Hepatocyte (in vitro differentiated cells): ENCODE measurements around the gene LCE1F. TPM values are rescaled to one million over a fixed set of nuclear protein-coding genes. Genes with fewer than 3 reads are reported as not detected.

Source experiments
- DNase-seq: peaks from one replicate; pipeline ENCODE4 v3.0.0-alpha.2; 2016; ENCODE audit warnings: low spot score
- H2AFZ ChIP-seq: fragments of 200-600 bp; sonication (generic); 2 replicates; pipeline ENCODE4 v1.6.0; 2016; ENCODE audit warnings: antibody characterized with exemption, mild to moderate bottlenecking
- H3K27ac ChIP-seq: fragments of 200-600 bp; sonication (generic); 2 replicates; pipeline ENCODE4 v1.5.1; 2016; ENCODE audit warnings: mild to moderate bottlenecking
- H3K27me3 ChIP-seq: fragments of 200-600 bp; sonication (generic); 2 replicates; pipeline ENCODE4 v1.6.1; 2016
- H3K36me3 ChIP-seq: fragments of 200-600 bp; sonication (generic); replicated peaks from 2 replicates; pipeline ENCODE4 v1.5.1; 2016; ENCODE audit warnings: low read depth; ENCODE audit not compliant: insufficient read depth
- H3K4me1 ChIP-seq: fragments of 200-600 bp; sonication (generic); 2 replicates; pipeline ENCODE4 v1.5.1; 2016; ENCODE audit warnings: mild to moderate bottlenecking, moderate library complexity; ENCODE audit not compliant: insufficient read depth
- H3K4me2 ChIP-seq: fragments of 200-600 bp; sonication (generic); 2 replicates; pipeline ENCODE4 v1.6.0; 2016
- H3K4me3 ChIP-seq: fragments of 200-600 bp; sonication (generic); 2 replicates; pipeline ENCODE4 v1.5.1; 2016; ENCODE audit warnings: mild to moderate bottlenecking
- H3K79me2 ChIP-seq: fragments of 200-600 bp; sonication (generic); 2 replicates; pipeline ENCODE4 v1.6.0; 2017; ENCODE audit warnings: mild to moderate bottlenecking
- H3K9me2 ChIP-seq: fragments of 200-600 bp; sonication (generic); replicated peaks from 2 replicates; pipeline ENCODE4 v1.6.0; 2017; ENCODE audit warnings: mild to moderate bottlenecking; ENCODE audit not compliant: insufficient read depth
- H3K9me3 ChIP-seq: fragments of 200-600 bp; sonication (generic); 2 replicates; pipeline ENCODE4 v1.5.1; 2016; ENCODE audit warnings: low read depth, mild to moderate bottlenecking
- H4K20me1 ChIP-seq: fragments of 200-600 bp; sonication (generic); 2 replicates; pipeline ENCODE4 v1.6.0; 2016; ENCODE audit warnings: mild to moderate bottlenecking; ENCODE audit not compliant: insufficient read depth, poor library complexity, severe bottlenecking
- CTCF ChIP-seq: fragments of 200-600 bp; sonication (generic); IDR thresholded peaks from 2 replicates; pipeline ENCODE4 v1.5.1; 2016; ENCODE audit warnings: antibody characterized with exemption, mild to moderate bottlenecking; ENCODE audit not compliant: poor library complexity
- EZH2 ChIP-seq: fragments of 200-600 bp; sonication (generic); IDR thresholded peaks from 2 replicates; pipeline ENCODE4 v1.6.1; 2016; ENCODE audit warnings: antibody characterized with exemption, mild to moderate bottlenecking, borderline replicate concordance
- EZH2phosphoT487 ChIP-seq: fragments of 200-600 bp; sonication (generic); IDR thresholded peaks from one replicate; pipeline ENCODE4 v1.6.1; 2018; ENCODE audit warnings: antibody characterized with exemption, mild to moderate bottlenecking, low read depth, moderate library complexity; ENCODE audit not compliant: unreplicated experiment, severe bottlenecking
- WGBS: methylation state at CpG from one replicate; pipeline ENCODE4 v1.1.6; 2016; ENCODE audit warnings: low lambda C conversion rate; ENCODE audit errors: missing lambda C conversion rate; 5-methylcytosine and 5-hydroxymethylcytosine counted together
- polyA plus RNA-seq: library from polyadenylated mRNA; unstranded; fragments of >200 nt; fragmentation: Nextera tagmentation; extraction: Ambion mirVana; gene quantifications from 2 replicates; pipeline ENCODE4 v1.2.1, GENCODE V29; 2016
- total RNA-seq: library from RNA; depleted of rRNA; stranded (reverse); fragments of >200 nt; gene quantifications from 2 replicates; pipeline ENCODE4 v1.2.3, GENCODE V29; 2014

The LCE1F gene
- total and polyA plus RNA-seq, 2 experiments from 2014 or later = not detected

GRCh38 chr1:152806576-152806975, 31.6 kb downstream of the LCE1F start, which contains the start of gene LCE1C:
LCE1C (minus strand) TSS chr1:152806651; CDS start chr1:152805478, 1,173 bp downstream.
- no peak for TF ChIP-seq EZH2
- no peak for TF ChIP-seq CTCF
- no peak for TF ChIP-seq EZH2phosphoT487
- Histone ChIP-seq H3K27me3 (no peaks in the 10 kb centered on the region), H3K4me3 (no peak within 1 kb of the TSS), H2AFZ (no peak within 1 kb of the TSS), H3K4me1 (no peaks in the 10 kb centered on the region), H3K27ac (no peak within 1 kb of the TSS), H3K36me3 (no peaks in the 10 kb centered on the region), H4K20me1 (no peaks in the 10 kb centered on the region), H3K79me2 (no peaks in the 10 kb centered on the region), H3K9me3 (no peaks in the 10 kb centered on the region), H3K9me2 (no peaks in the 10 kb centered on the region), H3K4me2 (no peak within 1 kb of the TSS)
- 38% methylated on average over 3 of the region's 3 CpGs for WGBS
- DNase-seq = no peak

GRCh38 chr1:152811050-152811449, 36.1 kb downstream of the LCE1F start:
- TF ChIP-seq EZH2phosphoT487 (no peak), CTCF (no peak), EZH2 (no peak)
- Histone ChIP-seq H3K27ac (no peak overlapping the region), H3K9me3 (no peaks in the 10 kb centered on the region), H4K20me1 (no peaks in the 10 kb centered on the region), H3K36me3 (no peaks in the 10 kb centered on the region), H3K4me1 (no peaks in the 10 kb centered on the region), H3K79me2 (no peaks in the 10 kb centered on the region), H3K9me2 (no peaks in the 10 kb centered on the region), H2AFZ (no peak overlapping the region), H3K27me3 (no peaks in the 10 kb centered on the region), H3K4me3 (no peak overlapping the region), H3K4me2 (no peak overlapping the region)
- DNase-seq = no peak
- 52% methylated on average over 2 of the region's 2 CpGs for WGBS

- Histone ChIP-seq H3K4me2 (no peak within 1 kb of the TSS), H3K4me3 (no peak within 1 kb of the TSS), H3K4me1 (no peaks in the 10 kb centered on the region), H3K36me3 (no peaks in the 10 kb centered on the region), H3K9me3 (no peaks in the 10 kb centered on the region), H3K27me3 (no peaks in the 10 kb centered on the region), H2AFZ (no peak within 1 kb of the TSS), H4K20me1 (no peaks in the 10 kb centered on the region), H3K27ac (no peak within 1 kb of the TSS), H3K79me2 (no peaks in the 10 kb centered on the region), H3K9me2 (no peaks in the 10 kb centered on the region)
- 86% methylated on average over 2 of the region's 2 CpGs for WGBS
- TF ChIP-seq EZH2 (no peak), EZH2phosphoT487 (no peak), CTCF (no peak)
- DNase-seq = no peak
Measured at GRCh38 chr1:152811671-152812070, 36.7 kb downstream of the LCE1F start, which contains the start of gene LCE1B. LCE1B (plus strand) TSS chr1:152811971; CDS start chr1:152812447, 476 bp downstream.

GRCh38 chr1:152817309-152817708, 42.4 kb downstream of the LCE1F start:
- Histone ChIP-seq H3K9me2 (no peaks in the 10 kb centered on the region), H4K20me1 (no peaks in the 10 kb centered on the region), H3K4me2 (no peak overlapping the region), H3K27ac (no peak overlapping the region), H3K4me3 (no peak overlapping the region), H3K79me2 (no peaks in the 10 kb centered on the region), H2AFZ (no peak overlapping the region), H3K27me3 (no peaks in the 10 kb centered on the region), H3K4me1 (no peaks in the 10 kb centered on the region), H3K36me3 (no peaks in the 10 kb centered on the region), H3K9me3 (no peaks in the 10 kb centered on the region)
- no peak for DNase-seq
- 70% methylated on average over 6 of the region's 6 CpGs for WGBS
- no peak for TF ChIP-seq EZH2phosphoT487
- TF ChIP-seq CTCF = no peak
- no peak for TF ChIP-seq EZH2
